Fibroblast of the aortic adventitia (primary cell): Measurements from ENCODE around the gene BIN2. TPM values are rescaled to one million over a fixed set of nuclear protein-coding genes. Genes with fewer than 3 reads are reported as not detected.
A peak's percentile ranks its signal among the peaks of the same experiment; 100 is the strongest.
"Not testable (repeated sequence)": the region's sequence is repeated elsewhere in the genome, so short reads cannot be mapped to it uniquely, and the experiment has no call there.

Experiments
- DNase-seq: peaks from one replicate; pipeline ENCODE4 v3.0.0-alpha.2; 2010; ENCODE audit warnings: low read depth
- H3K4me3 ChIP-seq: 2 replicates; pipeline ENCODE4 v1.5.1; 2011; ENCODE audit warnings: low read depth, mild to moderate bottlenecking, control low read depth, low read length, moderate library complexity
- total RNA-seq: library from RNA; depleted of rRNA; stranded (reverse); fragments of >200 nt; gene quantifications from 2 replicates; pipeline ENCODE4 v1.2.3, GENCODE V29; 2012; ENCODE audit warnings: low replicate concordance
- TF ChIP-seq, protein P1 (sequence below): IDR thresholded peaks from 2 replicates; pipeline ENCODE4 v1.5.1; 2011; ENCODE audit warnings: mild to moderate bottlenecking, low read length, control low read depth, inconsistent platforms; ENCODE audit not compliant: insufficient read depth

Gene BIN2
- total RNA-seq, 1 donor: under 0.01 TPM

DNA sequence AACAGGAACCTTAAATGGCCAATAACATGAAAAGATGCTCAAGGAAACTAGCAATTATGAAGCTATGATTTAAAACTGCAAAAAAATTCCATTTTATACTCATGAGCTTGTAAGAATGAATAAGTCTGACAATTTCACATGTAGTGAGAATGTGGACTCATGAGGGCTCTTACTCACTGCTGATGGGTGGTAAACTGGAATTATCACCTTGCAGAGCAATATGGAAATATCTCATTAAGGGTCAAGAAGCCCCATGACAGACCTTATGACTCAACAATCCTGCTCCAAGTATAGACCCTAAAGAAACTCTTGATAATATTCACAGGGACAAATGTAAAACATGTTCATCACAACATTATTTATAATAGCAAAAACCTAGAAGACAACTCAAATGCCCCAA is 30.3 kb downstream of the BIN2 start:
- H3K4me3 ChIP-seq: no peak overlapping the region
- DNase-seq: no peak

GRCh38 chr12:51291603-51292513 is 32.1 kb downstream of the BIN2 start:
- not testable (repeated sequence) for DNase-seq, H3K4me3 ChIP-seq

More for the DNA sequence above, 30.3 kb downstream of the BIN2 start:
- TF ChIP-seq, protein P1, sequence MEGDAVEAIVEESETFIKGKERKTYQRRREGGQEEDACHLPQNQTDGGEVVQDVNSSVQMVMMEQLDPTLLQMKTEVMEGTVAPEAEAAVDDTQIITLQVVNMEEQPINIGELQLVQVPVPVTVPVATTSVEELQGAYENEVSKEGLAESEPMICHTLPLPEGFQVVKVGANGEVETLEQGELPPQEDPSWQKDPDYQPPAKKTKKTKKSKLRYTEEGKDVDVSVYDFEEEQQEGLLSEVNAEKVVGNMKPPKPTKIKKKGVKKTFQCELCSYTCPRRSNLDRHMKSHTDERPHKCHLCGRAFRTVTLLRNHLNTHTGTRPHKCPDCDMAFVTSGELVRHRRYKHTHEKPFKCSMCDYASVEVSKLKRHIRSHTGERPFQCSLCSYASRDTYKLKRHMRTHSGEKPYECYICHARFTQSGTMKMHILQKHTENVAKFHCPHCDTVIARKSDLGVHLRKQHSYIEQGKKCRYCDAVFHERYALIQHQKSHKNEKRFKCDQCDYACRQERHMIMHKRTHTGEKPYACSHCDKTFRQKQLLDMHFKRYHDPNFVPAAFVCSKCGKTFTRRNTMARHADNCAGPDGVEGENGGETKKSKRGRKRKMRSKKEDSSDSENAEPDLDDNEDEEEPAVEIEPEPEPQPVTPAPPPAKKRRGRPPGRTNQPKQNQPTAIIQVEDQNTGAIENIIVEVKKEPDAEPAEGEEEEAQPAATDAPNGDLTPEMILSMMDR: no peak

GRCh38 chr12:51285843-51286242 is 38.1 kb downstream of the BIN2 start:
- H3K4me3 ChIP-seq: no peak overlapping the region
- DNase-seq: no peak
- TF ChIP-seq, protein P1: no peak

GRCh38 chr12:51281202-51281924 is 42.6 kb downstream of the BIN2 start:
- DNase-seq: peak; percentile 76
- no peak overlapping the region for H3K4me3 ChIP-seq
- TF ChIP-seq, protein P1: no peak

DNA sequence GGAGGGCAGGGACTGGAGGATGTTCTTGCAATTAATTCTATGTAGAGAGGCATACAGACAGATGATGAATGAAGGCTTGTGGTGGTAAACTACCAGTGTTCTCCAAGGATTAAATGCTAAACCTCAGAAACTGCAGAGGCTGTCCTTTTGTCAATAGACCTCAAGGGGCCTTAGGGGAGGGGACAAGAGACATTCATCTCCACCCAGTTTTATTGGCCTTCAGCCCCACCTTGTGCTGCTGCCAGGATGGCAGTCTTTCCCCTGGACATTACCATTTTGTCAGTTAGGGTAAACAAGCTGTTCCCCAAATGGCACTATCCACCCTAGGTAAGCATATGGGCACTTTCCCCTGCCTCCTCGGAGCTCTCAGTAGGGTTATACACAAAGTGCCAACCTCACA is 48.9 kb downstream of the BIN2 start:
- TF ChIP-seq, protein P1: no peak
- no peak overlapping the region for H3K4me3 ChIP-seq
- no peak for DNase-seq

DNA sequence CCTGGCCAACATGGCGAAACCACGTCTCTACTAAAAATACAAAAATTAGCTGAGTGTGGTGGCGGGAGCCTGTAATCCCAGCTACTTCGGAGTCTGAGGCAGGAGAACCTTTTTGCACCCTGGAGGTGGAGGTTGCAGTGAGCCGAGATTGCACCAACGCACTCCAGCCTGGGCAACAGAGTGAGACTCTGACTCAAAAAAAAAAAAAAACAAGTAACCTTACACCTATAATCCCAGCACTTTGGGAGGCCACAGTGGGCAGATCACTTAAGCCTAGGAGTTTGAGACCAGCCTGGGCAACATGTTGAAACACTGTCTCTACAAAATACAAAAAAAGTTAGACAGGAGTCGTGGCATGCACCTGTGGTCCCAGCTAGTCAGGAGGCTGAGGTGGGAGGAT is 51.2 kb downstream of the BIN2 start:
- H3K4me3 ChIP-seq, DNase-seq: not testable (repeated sequence)

DNA sequence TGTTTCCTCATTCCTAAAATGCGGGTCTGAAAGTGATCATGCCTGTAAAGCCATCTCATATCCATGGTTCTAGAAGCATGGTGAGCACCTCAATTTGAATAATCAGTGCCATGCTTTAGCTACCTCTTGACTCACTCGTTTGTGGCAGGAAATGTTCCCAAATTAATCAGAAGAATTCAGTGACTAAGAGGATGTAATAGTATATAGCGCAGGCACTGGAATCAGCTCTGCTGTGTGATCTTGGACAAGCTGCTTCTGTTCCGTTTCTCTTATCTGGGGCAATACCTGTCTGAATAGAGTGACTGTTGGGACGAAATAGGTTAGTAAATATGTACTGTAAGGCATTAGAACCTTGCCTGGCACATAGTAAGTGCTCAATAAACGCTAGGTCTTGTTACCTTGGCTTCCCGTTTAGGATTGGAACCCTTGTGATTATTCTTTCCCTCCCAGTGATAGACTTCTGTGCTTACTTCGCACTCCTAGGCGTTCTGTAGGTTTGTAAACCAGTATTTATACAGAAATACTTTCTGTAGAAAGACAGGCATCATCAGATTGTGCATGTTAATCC is 52.9 kb downstream of the BIN2 start:
- TF ChIP-seq, protein P1: no peak
- DNase-seq: peak; percentile 77
- peak overlapping the region; percentile 76 for H3K4me3 ChIP-seq
